HG03432 (cell line): ENCODE measurements around the gene ARHGAP4.

Experiments
- ATAC-seq: cut with Tn5 transposase; IDR thresholded peaks from one replicate; pipeline ENCODE4 v1.9.1; 2021; ENCODE audit warnings: mild to moderate bottlenecking, moderate library complexity; ENCODE audit not compliant: unreplicated experiment

ARHGAP4 gene

GRCh38 chrX:153870288-153870690 lies 55.8 kb downstream of the ARHGAP4 start:
- no peak for ATAC-seq

GRCh38 chrX:153869473-153870287 lies 56.4 kb downstream of the ARHGAP4 start:
- no peak for ATAC-seq

GRCh38 chrX:153868576-153869472 lies 57.2 kb downstream of the ARHGAP4 start:
- ATAC-seq: no peak

GRCh38 chrX:153867671-153868070 lies 58.4 kb downstream of the ARHGAP4 start:
- ATAC-seq: no peak

- ATAC-seq: no peak
Observed at GRCh38 chrX:153867139-153867538, 58.9 kb downstream of the ARHGAP4 start.

GRCh38 chrX:153866302-153867019 lies 59.6 kb downstream of the ARHGAP4 start:
- ATAC-seq: no peak

- ATAC-seq: no peak
Observed at GRCh38 chrX:153865685-153866084, 60.4 kb downstream of the ARHGAP4 start.

GRCh38 chrX:153865321-153865580 lies 60.8 kb downstream of the ARHGAP4 start:
- ATAC-seq: no peak

- ATAC-seq: no peak
Observed at GRCh38 chrX:153864561-153865320, 61.3 kb downstream of the ARHGAP4 start.

GRCh38 chrX:153864101-153864500 lies 62.0 kb downstream of the ARHGAP4 start:
- ATAC-seq: no peak

GRCh38 chrX:153863251-153863991 lies 62.6 kb downstream of the ARHGAP4 start:
- no peak for ATAC-seq

GRCh38 chrX:153862369-153863250 lies 63.5 kb downstream of the ARHGAP4 start:
- no peak for ATAC-seq

GRCh38 chrX:153861733-153862310 lies 64.2 kb downstream of the ARHGAP4 start:
- no peak for ATAC-seq

- no peak for ATAC-seq
Observed at GRCh38 chrX:153861151-153861550, 64.9 kb downstream of the ARHGAP4 start.
